GM18499 (cell line): ENCODE results near the gene DESI1.
"Not testable (repeated sequence)": the region's sequence is repeated elsewhere in the genome, so short reads cannot be mapped to it uniquely, and the experiment has no call there.

Source experiments
- ATAC-seq: cut with Tn5 transposase; IDR thresholded peaks from one replicate; pipeline ENCODE4 v1.9.1; 2021; ENCODE audit warnings: moderate number of reproducible peaks; ENCODE audit not compliant: insufficient read depth, unreplicated experiment

The DESI1 gene

DNA sequence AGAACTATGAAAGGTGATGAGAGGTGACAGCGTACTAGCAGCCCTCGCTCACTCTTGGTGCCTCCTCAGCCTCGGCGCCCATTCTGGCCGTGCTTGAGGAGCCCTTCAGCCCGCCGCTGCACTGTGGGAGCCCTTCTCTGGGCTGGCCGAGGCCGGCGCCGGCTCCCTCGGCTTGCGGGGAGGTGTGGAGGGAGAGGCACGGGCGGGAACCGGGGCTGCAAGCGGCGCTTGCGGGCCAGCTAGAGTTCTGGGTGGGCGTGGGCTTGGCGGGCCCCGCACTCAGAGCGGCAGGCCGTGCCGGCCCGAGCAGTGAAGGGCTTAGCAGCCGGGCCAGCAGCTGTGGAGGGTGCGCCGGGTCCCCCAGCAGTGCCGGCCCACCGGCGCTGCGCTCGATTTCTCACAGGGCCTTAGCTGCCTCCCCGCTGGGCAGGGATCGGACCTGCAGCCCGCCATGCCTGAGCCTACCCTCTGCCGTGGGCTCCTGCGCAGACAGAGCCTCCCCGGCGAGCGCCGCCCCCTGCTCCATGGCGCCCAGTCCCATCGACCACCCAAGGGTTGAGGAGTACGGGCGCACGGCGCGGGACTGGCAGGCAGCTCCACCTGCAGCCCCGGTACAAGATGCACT lies 27.4 kb downstream of the DESI1 start:
- ATAC-seq, result not testable (repeated sequence)

DNA sequence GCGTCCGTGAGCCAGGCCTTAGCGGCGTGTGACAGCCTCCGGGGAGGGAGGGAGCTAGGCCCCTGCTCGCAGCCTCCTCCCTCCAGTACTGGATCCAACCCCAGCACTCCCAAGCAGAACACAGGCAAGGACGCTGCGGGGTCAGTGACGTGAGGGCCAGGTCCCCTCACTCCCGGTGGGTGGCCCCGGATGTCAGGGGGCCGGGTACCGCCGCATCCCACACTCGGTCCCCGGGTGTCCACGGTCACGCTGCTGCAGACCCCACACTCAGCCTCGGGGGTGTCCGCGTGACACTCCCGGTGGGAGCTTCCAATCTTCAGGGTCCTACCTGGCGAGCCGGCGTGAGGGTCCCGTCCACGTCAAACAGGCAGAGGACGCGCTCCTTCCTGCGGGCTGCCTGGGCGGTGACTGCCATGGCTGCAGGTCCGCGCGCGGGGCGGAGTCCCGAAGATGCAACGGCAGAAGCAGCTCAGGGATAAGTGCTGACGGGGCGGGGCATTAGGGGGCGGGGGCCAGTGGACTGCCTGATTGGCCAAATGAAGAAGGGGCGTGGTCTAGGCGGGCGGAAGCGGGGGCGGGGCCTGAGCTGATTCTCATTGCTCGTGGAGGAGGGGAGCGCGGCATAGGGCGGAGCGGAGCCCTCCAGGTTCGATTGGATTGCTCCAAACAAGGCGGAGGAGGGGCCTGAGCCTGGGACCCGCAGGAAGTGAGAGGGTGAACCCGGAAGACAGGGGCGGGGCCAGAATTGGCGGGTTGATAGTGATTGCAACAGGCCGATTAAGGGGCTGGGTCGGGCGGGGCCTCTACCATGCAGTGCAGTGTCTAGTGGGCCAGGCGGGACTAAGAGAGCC lies 31.2 kb downstream of the DESI1 start, which contains the start of gene PMM1:
TSS of gene PMM1 (minus strand) at position 450 of the 851 bp plus-strand sequence. CDS start at position 415, 35 bp downstream.
- peak; percentile 71 for ATAC-seq

GRCh38 chr22:41587347-41587723 lies 33.5 kb downstream of the DESI1 start:
- ATAC-seq, result no peak

DNA sequence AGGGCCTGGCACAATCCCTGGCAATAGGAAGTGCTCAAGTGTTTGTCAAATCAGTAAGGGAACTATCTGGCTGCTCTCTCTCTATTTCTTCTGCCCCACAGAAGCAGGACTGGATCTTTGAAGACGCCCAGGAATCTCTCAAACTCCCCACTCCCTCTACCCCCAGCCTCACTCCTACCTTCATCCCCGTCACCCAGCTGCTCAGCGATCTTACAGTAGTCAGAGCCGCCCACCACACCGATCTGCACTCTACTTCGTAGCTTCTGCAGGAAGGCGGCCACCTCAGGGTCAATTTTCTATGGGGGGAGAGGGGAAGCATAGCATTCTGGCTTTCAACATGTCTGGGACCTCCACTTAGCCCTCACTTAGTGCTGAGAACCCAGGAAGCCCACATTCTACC lies 34.9 kb downstream of the DESI1 start:
- ATAC-seq, result no peak

- no peak for ATAC-seq
These were observed 36.0 kb downstream of the DESI1 start for GRCh38 chr22:41584881-41585280.

GRCh38 chr22:41582694-41583093 lies 38.1 kb downstream of the DESI1 start:
- ATAC-seq, result no peak

- ATAC-seq, result no peak
These were observed 40.9 kb downstream of the DESI1 start for GRCh38 chr22:41579997-41580355.

GRCh38 chr22:41579297-41579996 lies 41.4 kb downstream of the DESI1 start:
- ATAC-seq, result no peak

- no peak for ATAC-seq
These were observed 42.0 kb downstream of the DESI1 start for GRCh38 chr22:41578818-41579217.

DNA sequence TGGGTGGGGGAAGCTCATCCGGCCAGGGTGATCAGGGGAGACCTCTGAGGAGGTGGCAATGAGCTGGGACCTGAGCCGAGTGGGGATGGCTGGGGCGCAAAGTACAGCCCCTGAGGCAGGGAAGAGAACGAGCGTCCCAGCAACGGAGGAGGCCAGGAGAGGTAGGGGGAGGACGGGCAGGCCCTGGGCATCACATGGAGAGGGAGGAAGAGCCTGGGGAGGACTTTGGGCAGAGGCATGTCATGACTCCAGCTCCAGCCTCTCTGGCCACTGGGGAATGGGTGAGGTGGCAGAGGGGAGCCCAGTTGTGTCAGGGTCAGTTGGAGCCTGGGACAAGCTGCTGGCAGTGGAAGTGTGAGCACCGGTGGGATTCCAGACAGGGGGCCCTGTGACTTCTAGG lies 42.7 kb downstream of the DESI1 start:
- ATAC-seq, result no peak

DNA sequence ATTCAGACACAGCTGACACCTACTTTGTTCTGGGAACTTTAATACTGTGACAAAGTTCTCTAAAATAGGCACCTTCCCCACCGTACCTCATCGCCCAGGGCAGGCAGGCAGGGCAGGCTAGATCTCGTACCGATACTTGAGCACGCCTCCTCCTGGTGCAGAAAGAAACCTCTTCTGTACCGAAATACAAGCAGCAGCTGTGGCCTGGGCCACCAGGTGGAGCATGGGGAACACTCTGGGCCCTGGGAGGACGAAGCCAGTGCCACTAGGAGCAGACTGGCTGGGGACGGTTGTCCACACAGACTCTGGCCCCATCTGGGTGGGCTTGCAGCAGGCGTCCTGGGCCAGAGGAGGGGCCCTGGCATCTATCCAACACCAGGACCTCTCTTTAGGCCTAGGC lies 44.0 kb downstream of the DESI1 start:
- ATAC-seq, result no peak

- ATAC-seq, result no peak
These were observed 45.3 kb downstream of the DESI1 start for GRCh38 chr22:41575533-41575932.

DNA sequence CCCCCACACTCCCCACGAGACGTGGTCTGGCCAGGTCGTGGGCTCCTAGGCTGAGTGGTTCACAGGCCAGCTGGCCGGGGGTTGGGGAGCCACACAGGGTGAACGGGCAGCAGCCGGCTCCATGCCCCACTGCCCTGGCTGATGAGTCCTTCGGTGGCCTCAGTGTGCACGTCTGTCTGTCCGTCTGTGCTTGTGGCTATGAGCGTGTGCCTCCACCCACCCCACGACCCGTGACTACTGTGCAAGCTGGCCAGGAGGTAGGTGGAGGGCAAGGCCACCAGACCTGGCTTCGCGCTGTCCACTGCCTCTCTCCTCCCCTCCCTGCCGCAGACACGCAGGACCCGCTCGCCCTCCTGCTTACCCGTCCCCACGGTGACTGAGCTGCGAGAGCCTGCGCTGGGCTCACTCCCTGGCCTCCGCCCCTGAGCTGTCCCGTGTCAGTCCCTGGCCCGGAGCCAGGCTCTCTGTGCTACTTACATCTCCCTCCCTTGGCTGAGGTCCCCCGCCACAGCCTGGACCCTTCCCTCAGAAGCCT lies 45.9 kb downstream of the DESI1 start:
- no peak for ATAC-seq

DNA sequence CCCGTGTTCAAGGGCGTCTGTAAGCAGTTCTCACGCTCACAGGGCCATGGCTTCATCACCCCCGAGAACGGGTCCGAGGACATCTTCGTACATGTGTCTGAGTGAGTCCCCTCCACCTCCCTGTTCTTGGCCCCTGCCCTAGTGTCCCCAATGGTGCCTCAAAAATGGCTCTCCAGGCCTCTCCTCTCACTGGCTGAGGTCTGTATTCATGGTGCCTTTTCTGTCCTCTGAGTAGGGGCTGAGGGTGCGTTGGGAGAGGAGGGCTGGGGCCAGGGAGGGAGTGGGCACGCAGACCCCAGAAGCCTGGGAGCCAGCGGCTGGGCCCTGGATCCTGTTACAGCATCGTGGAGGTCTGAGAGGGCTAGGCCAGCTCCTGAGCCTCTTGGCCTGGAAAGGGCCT lies 47.2 kb downstream of the DESI1 start:
- no peak for ATAC-seq

GRCh38 chr22:41572305-41572704 lies 48.5 kb downstream of the DESI1 start:
- ATAC-seq, result not testable (repeated sequence)

DNA sequence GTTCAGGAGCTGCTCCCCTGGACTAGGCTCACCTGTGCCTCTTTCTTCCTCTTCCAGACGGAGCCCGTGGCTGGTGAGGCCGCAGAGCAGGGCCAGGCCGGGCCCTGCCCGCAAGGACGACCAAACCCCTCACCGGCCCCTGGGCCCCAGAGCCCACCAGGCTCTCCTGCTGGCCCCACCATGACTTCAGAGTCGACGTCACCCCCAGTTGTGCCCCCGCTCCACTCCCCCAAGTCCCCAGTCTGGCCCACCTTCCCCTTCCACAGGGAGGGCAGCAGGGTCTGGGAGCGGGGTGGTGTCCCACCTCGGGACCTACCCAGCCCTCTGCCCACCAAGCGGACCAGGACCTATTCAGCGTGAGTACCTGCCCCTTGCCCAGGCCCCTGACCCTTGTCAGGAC lies 49.1 kb downstream of the DESI1 start:
- no peak for ATAC-seq

- ATAC-seq, result no peak
These were observed 50.6 kb downstream of the DESI1 start for GRCh38 chr22:41570221-41570620.

- ATAC-seq, result no peak
These were observed 52.0 kb downstream of the DESI1 start for GRCh38 chr22:41568811-41569210.

DNA sequence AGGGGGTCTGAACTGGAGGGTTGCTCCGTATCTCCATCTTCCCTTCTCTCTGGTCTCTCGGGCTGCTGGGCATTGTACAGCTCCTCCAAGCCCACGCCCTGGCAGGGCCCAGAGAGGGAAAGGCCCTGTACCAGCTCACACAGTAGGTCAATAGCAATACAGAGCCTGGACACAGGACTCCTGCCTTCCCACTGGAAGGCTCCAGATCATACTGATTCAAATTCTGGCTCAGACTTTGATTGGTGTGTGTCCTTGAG lies 53.4 kb downstream of the DESI1 start:
- no peak for ATAC-seq

DNA sequence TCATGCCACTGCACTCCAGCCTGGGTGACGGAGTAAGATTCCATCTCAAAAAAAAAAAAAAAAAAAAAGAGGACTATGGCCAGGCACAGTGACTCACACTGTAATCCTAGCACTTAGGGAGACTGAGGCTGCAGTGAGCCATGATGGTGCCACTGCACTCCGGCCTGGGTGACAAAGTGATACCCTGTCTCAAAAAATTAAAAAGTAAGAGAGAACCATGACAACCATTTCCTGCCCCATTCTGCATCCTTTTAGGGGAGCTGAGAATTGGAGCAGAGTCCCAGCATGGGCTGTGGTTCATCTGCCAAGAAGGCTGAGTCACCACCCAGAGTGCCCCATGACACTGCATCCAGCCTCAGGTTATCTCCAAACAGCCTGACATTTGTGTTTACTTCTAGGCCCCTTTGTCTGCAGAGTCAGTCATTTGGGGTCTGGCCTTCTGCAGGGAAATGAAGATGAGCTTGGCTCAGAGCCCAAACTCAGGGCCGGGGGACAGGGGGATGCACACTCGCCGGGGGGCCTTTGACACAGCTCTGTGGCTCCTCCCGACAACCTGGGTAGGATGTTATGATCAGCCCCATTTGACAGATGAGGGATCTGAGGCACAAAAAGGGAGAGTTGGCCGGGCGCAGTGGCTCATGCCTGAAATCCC lies 55.3 kb downstream of the DESI1 start:
- ATAC-seq, result no peak

- no peak for ATAC-seq
These were observed 56.3 kb downstream of the DESI1 start for GRCh38 chr22:41564563-41564962.
